ENCODE results near the gene DDC. TPM values are rescaled to one million over a fixed set of nuclear protein-coding genes. Genes with fewer than 3 reads are reported as not detected.

DDC gene
- total RNA-seq, 1 donor from 2014 or later: not detected

DNA sequence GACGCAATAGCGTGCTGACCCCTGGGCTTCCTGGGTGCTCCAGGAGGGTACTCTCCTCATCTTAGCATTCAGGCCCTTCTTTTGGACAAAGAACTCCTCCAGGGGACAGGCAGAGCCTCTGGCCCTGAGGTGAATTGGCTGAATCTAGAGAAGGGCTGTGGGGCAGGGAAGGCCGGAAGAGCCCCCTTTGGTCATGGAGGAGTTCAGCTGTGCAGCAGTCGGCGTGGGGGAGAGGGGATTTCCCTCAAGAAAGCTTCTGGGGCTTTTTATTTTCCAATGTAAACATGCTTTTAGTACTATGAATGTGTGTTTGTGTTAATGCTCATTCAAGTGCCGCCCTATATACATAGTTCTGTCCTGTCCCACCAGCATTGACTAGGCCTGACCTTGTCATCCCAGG lies 153.9 kb downstream of the DDC start:
- DNase-seq: no peak

- no peak for DNase-seq
These were observed 155.1 kb downstream of the DDC start for GRCh38 chr7:50409856-50410745.

Small RNA genes lying within 50 kb of the gene (small RNA-seq; reads per million reads assigned to genes)
- gene RNU6-1091P (ENCODE audit: low replicate concordance): not detected

Other genes starting within 250 kb of the DDC start
- 18.4 TPM for gene FIGNL1, start 115.1 kb downstream of the DDC start, total RNA-seq
- gene GRB10, start 217.5 kb upstream of the DDC start, total RNA-seq: 26.9 TPM